OCI-LY1 (cell line): ENCODE measurements around the gene MAZ.

ENCODE experiments used
- H2AFZ ChIP-seq: fragments of 200-600 bp; sonication (generic), shearing (Covaris generic); 2 replicates; pipeline ENCODE4 v1.6.0; 2014; ENCODE audit warnings: antibody characterized with exemption, mild to moderate bottlenecking, low read length
- H3F3A ChIP-seq: fragments of 200-600 bp; sonication (generic), shearing (Covaris generic); 2 replicates; pipeline ENCODE4 v1.6.0; 2014; ENCODE audit warnings: mild to moderate bottlenecking, antibody characterized with exemption, low read length, moderate library complexity; ENCODE audit not compliant: insufficient read depth
- H3K27ac ChIP-seq: fragments of 200-600 bp; sonication (generic); 2 replicates; pipeline ENCODE4 v1.5.1; 2014; ENCODE audit warnings: low read length, mixed run types, mild to moderate bottlenecking, low read depth; ENCODE audit not compliant: poor library complexity, severe bottlenecking
- H3K27me3 ChIP-seq: fragments of 200-600 bp; sonication (generic); 2 replicates; pipeline ENCODE4 v1.6.0; 2014; ENCODE audit warnings: antibody characterized with exemption, mild to moderate bottlenecking, low read length, moderate library complexity; ENCODE audit not compliant: insufficient read depth
- H3K36me3 ChIP-seq: fragments of 200-600 bp; sonication (generic); 2 replicates; pipeline ENCODE4 v1.6.1; 2014; ENCODE audit warnings: mild to moderate bottlenecking, antibody characterized with exemption, low read length, moderate library complexity, mixed read lengths; ENCODE audit not compliant: insufficient read depth
- H3K4me1 ChIP-seq: fragments of 200-600 bp; sonication (generic); 2 replicates; pipeline ENCODE4 v1.5.1; 2014; ENCODE audit warnings: mild to moderate bottlenecking, low read length, moderate library complexity; ENCODE audit not compliant: insufficient read depth, severe bottlenecking
- H3K4me2 ChIP-seq: fragments of 200-600 bp; sonication (generic), shearing (Covaris generic); 2 replicates; pipeline ENCODE4 v1.6.1; 2014; ENCODE audit warnings: low read length
- H3K4me3 ChIP-seq: fragments of 200-600 bp; sonication (generic); 2 replicates; pipeline ENCODE4 v1.5.1; 2014; ENCODE audit warnings: low read length, low read depth, mild to moderate bottlenecking, mixed read lengths; ENCODE audit not compliant: poor library complexity, severe bottlenecking
- H3K79me2 ChIP-seq: fragments of 200-600 bp; shearing (Covaris generic); 2 replicates; pipeline ENCODE4 v1.6.1; 2016; ENCODE audit warnings: mixed run types, low read length, mixed read lengths; ENCODE audit not compliant: insufficient read depth
- H3K9ac ChIP-seq: fragments of 200-600 bp; sonication (generic), shearing (Covaris generic); 2 replicates; pipeline ENCODE4 v1.6.1; 2014; ENCODE audit warnings: mild to moderate bottlenecking, low read length, mixed read lengths
- H3K9me2 ChIP-seq: fragments of 200-600 bp; sonication (generic), shearing (Covaris generic); 2 replicates; pipeline ENCODE4 v1.6.1; 2014; ENCODE audit warnings: low read depth, mild to moderate bottlenecking, low read length, mixed read lengths
- H3K9me3 ChIP-seq: fragments of 200-600 bp; shearing (Covaris generic); 2 replicates; pipeline ENCODE4 v1.6.1; 2014; ENCODE audit warnings: low read length, mixed read lengths
- H4K20me1 ChIP-seq: fragments of 200-600 bp; sonication (generic), shearing (Covaris generic); 2 replicates; pipeline ENCODE4 v1.6.0; 2016; ENCODE audit warnings: mild to moderate bottlenecking, low read length; ENCODE audit not compliant: insufficient read depth
- CTCF ChIP-seq: fragments of 200-600 bp; sonication (generic), shearing (Covaris generic); IDR thresholded peaks from 2 replicates; pipeline ENCODE4 v1.5.1; 2017; ENCODE audit warnings: mild to moderate bottlenecking, antibody characterized with exemption, low read length, moderate library complexity, mixed read lengths
- EZH2 ChIP-seq: fragments of 200-600 bp; sonication (generic), shearing (Covaris generic); IDR thresholded peaks from 2 replicates; pipeline ENCODE4 v1.8.0; 2017; ENCODE audit warnings: borderline replicate concordance, mixed run types, mild to moderate bottlenecking, antibody characterized with exemption, low read length, moderate library complexity, mixed read lengths

Gene MAZ

GRCh38 chr16:29814592-29814991, 8.3 kb downstream of the MAZ start:
- H3K27me3 ChIP-seq: no peaks in the 10 kb centered on the region
- no peaks in the 10 kb centered on the region for H3K9me2 ChIP-seq
- no peaks in the 10 kb centered on the region for H4K20me1 ChIP-seq
- no peaks in the 10 kb centered on the region for H3K79me2 ChIP-seq
- H3F3A ChIP-seq: no peaks in the 10 kb centered on the region
- H3K4me2 ChIP-seq: no peak overlapping the region
- H3K27ac ChIP-seq: no peak overlapping the region
- H3K4me3 ChIP-seq: no peak overlapping the region
- TF ChIP-seq EZH2 (no peak), CTCF (no peak)
- no peaks in the 10 kb centered on the region for H3K9me3 ChIP-seq
- no peak overlapping the region for H3K9ac ChIP-seq
- no peak overlapping the region for H2AFZ ChIP-seq
- peaks cover 56% of the 10 kb centered on the region for H3K4me1 ChIP-seq
- H3K36me3 ChIP-seq: peaks cover 31% of the 10 kb centered on the region

- no peaks in the 10 kb centered on the region for H3K9me2 ChIP-seq
- H3K27ac ChIP-seq: no peak overlapping the region
- no peaks in the 10 kb centered on the region for H3K27me3 ChIP-seq
- H3K9me3 ChIP-seq: no peaks in the 10 kb centered on the region
- no peaks in the 10 kb centered on the region for H3K79me2 ChIP-seq
- H3K9ac ChIP-seq: peak overlapping the region; percentile 95
- H3F3A ChIP-seq: no peaks in the 10 kb centered on the region
- 0 out of 2 replicates have a peak overlapping the region, but pooled peaks have one; percentile 19 for H2AFZ ChIP-seq
- H3K4me1 ChIP-seq: peaks cover 56% of the 10 kb centered on the region
- H3K4me2 ChIP-seq: peak overlapping the region; percentile 91
- peak overlapping the region; percentile 93 for H3K4me3 ChIP-seq
- H4K20me1 ChIP-seq: no peaks in the 10 kb centered on the region
- H3K36me3 ChIP-seq: peaks cover 31% of the 10 kb centered on the region
- TF ChIP-seq CTCF (no peak), EZH2 (no peak)
Measured at GRCh38 chr16:29815032-29815721, 8.8 kb downstream of the MAZ start.

- Histone ChIP-seq H2AFZ (peak within 1 kb of the TSS; percentile 19; the same call in 1 of the 2 replicates), H3K4me3 (peak within 1 kb of the TSS; percentile 93), H3K79me2 (no peaks in the 10 kb centered on the region), H3K9ac (peak within 1 kb of the TSS; percentile 95), H3K27ac (peak within 1 kb of the TSS; percentile 73), H3K4me1 (peaks cover 56% of the 10 kb centered on the region), H3F3A (no peaks in the 10 kb centered on the region), H4K20me1 (no peaks in the 10 kb centered on the region), H3K9me2 (no peaks in the 10 kb centered on the region), H3K27me3 (no peaks in the 10 kb centered on the region), H3K9me3 (no peaks in the 10 kb centered on the region), H3K4me2 (peak within 1 kb of the TSS; percentile 91), H3K36me3 (peaks cover 23% of the 10 kb centered on the region)
- TF ChIP-seq CTCF: peak; percentile 88
- no peak for TF ChIP-seq EZH2
Measured at GRCh38 chr16:29815793-29816693, 9.7 kb downstream of the MAZ start, which contains the start of gene PAGR1. PAGR1 (plus strand) TSS chr16:29816152; CDS start chr16:29816526, 374 bp downstream.
